Uterus (tissue), 4 donors: ENCODE measurements around the gene STX4. TPM values are rescaled to one million over a fixed set of nuclear protein-coding genes. Genes with fewer than 3 reads are reported as not detected.

Source experiments
- DNase-seq, 2 donors: peaks; one replicate each; pipeline ENCODE4 v3.0.0-alpha.2; 2019 to 2020
- H3K27ac ChIP-seq, 2 donors: fragments of 200-600 bp; sonication (generic); 1 replicate in 1 of 2; 2 replicates in 1 of 2; pipeline ENCODE4 v1.5.1; 2016 to 2018
- H3K27me3 ChIP-seq, 2 donors: fragments of 200-600 bp; sonication (generic); one replicate each; pipeline ENCODE4 v1.5.1; 2018 to 2019; ENCODE audit warnings: control low read depth in 1 of 2
- H3K36me3 ChIP-seq, 2 donors: fragments of 200-600 bp; sonication (generic); one replicate each; pipeline ENCODE4 v1.5.1; 2019; ENCODE audit warnings: control low read depth in 1 of 2
- H3K4me1 ChIP-seq, 2 donors: fragments of 200-600 bp; sonication (generic); one replicate each; pipeline ENCODE4 v1.5.1; 2018 to 2019; ENCODE audit warnings: control low read depth in 1 of 2
- H3K4me3 ChIP-seq, 2 donors: fragments of 200-600 bp; sonication (generic); 1 replicate in 1 of 2; 2 replicates in 1 of 2; pipeline ENCODE4 v1.5.1; 2018 to 2019; ENCODE audit warnings: mild to moderate bottlenecking in 1 of 2
- H3K9me3 ChIP-seq, 2 donors: fragments of 200-600 bp; sonication (generic); one replicate each; pipeline ENCODE4 v1.5.1; 2019; ENCODE audit warnings: control low read depth in 1 of 2
- POLR2A ChIP-seq, 2 donors: fragments of 450-650 bp; IDR thresholded peaks; one replicate each; pipeline ENCODE4 v1.6.1; 2016; ENCODE audit warnings: antibody characterized with exemption in 2 of 2, mild to moderate bottlenecking in 1 of 2, moderate library complexity in 1 of 2
- intact Hi-C: fragments of 100-400 bp; cut with DNase I; formaldehyde crosslinking; loops from one replicate; pipeline ENCODE4 v1.15.1; 2023; ENCODE audit warnings: low total_unique reads
- total RNA-seq, 4 donors: library from RNA; depleted of rRNA in 3 of 4; stranded (reverse); fragments of >200 nt in 3 of 4; gene quantifications; one replicate each; pipeline versions ENCODE4 v1.1.0 to v1.2.4, GENCODE V29; 2014 to 2023
- TF ChIP-seq, protein P1 (sequence below), 4 experiments: fragments of 200-600 bp in 2 of 4; fragments of 450-650 bp in 2 of 4; sonication (generic) in 2 of 4; IDR thresholded peaks; one replicate each; pipeline ENCODE4 v1.5.1; 2016 to 2019; ENCODE audit warnings: antibody characterized with exemption in 4 of 4, mild to moderate bottlenecking in 2 of 4, moderate library complexity in 1 of 4
- donor health status: DM: yes; HTN: yes; CAD: no.

STX4 gene, protein sequence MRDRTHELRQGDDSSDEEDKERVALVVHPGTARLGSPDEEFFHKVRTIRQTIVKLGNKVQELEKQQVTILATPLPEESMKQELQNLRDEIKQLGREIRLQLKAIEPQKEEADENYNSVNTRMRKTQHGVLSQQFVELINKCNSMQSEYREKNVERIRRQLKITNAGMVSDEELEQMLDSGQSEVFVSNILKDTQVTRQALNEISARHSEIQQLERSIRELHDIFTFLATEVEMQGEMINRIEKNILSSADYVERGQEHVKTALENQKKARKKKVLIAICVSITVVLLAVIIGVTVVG
- 100 to 1,000 TPM in 1 of 4 donors, 10 to 100 TPM in 3; 26.2 to 114 (median 85.1) TPM for total RNA-seq

DNA sequence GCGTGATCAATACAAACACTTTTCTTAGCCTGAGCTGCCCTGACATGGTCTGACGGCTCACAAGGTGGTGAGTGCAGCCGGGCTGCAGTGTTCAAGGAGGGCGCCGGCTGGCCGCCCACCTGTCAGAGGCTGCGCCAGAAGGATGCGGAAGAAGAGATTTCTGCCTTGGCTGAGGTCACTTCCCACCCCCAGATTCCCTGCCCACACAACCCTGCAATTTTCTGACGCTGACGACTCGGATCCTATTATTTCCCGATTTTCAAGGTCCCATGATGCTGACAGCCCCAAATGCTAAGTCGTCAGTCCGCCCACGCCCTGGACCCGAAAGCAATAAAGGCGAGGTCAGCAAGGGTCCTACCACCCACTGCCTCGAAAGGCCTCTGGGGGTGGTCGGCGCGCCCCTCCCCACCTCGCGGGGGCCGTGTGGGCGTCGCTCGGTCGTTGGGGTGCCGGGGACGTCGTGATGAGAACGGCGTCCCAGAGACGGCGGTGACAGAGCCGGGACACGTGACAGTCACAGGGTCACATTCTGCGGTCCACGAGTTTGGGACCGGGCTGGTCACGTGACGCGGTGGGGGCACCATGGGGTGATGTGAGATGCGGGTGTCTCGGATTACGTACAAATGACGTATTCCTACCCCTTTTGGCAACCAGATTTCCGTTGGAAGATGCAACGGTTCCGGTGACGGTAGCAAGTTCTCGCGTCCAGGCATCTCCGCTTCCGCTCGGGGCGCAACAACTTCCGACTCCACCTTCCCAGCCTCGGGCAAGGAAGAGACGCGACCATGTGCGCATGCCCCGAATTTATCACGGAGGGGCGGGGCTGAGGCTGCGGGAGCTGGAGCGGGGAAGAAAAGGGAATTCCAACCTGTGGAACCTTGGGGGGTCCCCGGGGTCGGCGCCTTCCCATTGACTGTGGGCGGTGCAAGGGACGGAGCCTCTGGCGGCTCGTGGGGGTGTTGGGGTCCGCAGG, at the start of gene STX4:
STX4 (plus strand) TSS at position 823 of the 973 bp plus-strand sequence. CDS start 248 bp downstream, outside the sequence.
- intact Hi-C loops, result no loop called here
- Histone ChIP-seq H3K27me3 (no peaks in the 10 kb centered on the region), H3K36me3 (no peaks in the 10 kb centered on the region), H3K4me1 (peaks cover 6% of the 10 kb centered on the region in 2 donors), H3K9me3 (no peaks in the 10 kb centered on the region), H3K27ac (peak within 1 kb of the TSS; percentile 95), H3K4me3 (peak within 1 kb of the TSS; percentile 85 to 100)
- TF ChIP-seq, protein P1, sequence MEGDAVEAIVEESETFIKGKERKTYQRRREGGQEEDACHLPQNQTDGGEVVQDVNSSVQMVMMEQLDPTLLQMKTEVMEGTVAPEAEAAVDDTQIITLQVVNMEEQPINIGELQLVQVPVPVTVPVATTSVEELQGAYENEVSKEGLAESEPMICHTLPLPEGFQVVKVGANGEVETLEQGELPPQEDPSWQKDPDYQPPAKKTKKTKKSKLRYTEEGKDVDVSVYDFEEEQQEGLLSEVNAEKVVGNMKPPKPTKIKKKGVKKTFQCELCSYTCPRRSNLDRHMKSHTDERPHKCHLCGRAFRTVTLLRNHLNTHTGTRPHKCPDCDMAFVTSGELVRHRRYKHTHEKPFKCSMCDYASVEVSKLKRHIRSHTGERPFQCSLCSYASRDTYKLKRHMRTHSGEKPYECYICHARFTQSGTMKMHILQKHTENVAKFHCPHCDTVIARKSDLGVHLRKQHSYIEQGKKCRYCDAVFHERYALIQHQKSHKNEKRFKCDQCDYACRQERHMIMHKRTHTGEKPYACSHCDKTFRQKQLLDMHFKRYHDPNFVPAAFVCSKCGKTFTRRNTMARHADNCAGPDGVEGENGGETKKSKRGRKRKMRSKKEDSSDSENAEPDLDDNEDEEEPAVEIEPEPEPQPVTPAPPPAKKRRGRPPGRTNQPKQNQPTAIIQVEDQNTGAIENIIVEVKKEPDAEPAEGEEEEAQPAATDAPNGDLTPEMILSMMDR (IDR thresholded peaks at IDR 0.05), result peak in 2 of 4 experiments; percentile 15 to 20
- peak; percentile 47 to 62 for TF ChIP-seq POLR2A (IDR thresholded peaks at IDR 0.05)
- DNase-seq, result peak; percentile 98 to 99

DNA sequence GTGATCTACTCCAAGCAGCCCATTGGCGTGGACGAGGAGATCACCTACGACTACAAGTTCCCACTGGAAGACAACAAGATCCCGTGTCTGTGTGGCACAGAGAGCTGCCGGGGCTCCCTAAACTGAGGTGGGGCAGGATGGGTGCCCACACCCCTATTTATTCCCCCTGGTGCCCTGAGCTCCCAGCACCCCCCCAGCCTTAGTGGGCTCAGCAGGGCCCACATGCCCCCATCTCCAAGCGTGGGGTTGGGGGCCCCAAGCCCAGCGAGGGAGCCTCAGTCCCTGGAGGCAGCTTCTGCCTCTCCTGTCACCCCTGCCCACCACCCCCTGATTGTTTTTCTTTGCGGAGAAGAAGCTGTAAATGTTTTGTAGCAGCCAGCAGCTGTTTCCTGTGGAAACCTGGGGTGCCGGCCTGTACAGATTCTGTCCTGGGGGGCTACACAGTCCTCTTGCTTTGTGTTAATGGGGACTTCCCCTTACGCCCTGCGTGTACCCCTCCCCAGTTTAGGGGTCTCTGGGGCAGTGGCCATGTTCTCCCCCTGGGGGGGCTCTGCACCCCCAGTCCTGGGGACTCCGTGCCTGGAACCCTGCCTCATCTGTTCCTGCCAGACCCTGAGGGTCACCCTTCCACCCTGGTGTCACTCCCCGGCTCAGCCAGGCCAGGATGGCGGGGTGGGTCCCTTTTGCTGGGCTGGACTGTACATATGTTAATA, 49.3 kb upstream of the STX4 start:
- no peak overlapping the region for H3K27ac ChIP-seq
- H3K27me3 ChIP-seq, result no peaks in the 10 kb centered on the region
- intact Hi-C loops, result loop anchor here (10.0 kb wide), 1 partner anchor 461 kb away; the partner anchor contains the start of gene ZNF843

DNA sequence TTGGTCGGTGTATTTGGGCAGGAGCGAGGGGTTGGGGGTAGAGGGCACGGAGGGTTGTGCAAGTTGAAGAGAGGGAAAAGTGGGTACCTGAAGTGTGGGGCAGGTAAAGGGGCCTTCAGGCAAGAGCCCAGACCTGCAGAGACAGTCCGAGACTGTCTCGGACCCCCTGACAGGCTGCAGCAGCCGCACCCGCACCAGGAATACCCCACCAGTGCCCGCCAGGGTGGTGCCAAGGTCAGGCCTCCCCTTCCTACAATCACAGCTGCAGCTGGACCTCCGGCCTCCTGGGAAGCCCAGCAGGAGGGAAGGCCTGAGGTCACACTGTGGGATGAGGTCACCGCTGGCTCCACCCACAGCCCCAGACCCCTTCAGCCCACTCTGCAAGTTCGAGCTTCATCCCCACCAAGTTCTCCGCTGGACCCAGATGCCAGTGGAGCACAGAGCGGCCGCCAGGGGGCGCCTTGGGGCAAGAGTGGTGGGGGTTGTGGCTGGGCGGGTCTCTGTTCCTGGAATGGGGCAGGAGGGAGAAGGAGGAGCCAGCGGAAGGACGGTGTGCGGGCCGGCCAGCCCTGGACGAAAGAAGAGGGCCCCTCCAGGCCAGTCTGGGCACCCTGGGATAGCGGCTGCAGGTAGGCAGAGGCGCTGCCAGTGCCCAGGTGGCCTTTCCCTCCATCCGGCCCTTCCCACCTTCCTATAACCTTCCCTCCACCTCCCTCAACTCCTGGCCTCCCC, 48.5 kb upstream of the STX4 start, which contains the start of gene HSD3B7:
HSD3B7 (plus strand) TSS at position 539 of the 732 bp plus-strand sequence. CDS start 452 bp downstream, outside the sequence.
- DNase-seq, result peak; percentile 90 to 92
- H3K4me1 ChIP-seq, result peaks cover 0 to 7% of the 10 kb centered on the region in 2 donors
- H3K36me3 ChIP-seq, result no peaks in the 10 kb centered on the region
- peak within 1 kb of the TSS; percentile 67 to 71 for H3K27ac ChIP-seq
- no peaks in the 10 kb centered on the region for H3K9me3 ChIP-seq
- peak within 1 kb of the TSS; percentile 33 to 46 for H3K4me3 ChIP-seq
- no peaks in the 10 kb centered on the region for H3K27me3 ChIP-seq
- TF ChIP-seq, protein P1 (IDR thresholded peaks at IDR 0.05), result peak; percentile 95 to 98 (median 96)
- peak in 1 of 2 donors; percentile 28 for TF ChIP-seq POLR2A (IDR thresholded peaks at IDR 0.05)
- intact Hi-C loops, result loop anchor here (10.0 kb wide), 1 partner anchor 460 kb away; the partner anchor contains the start of gene ZNF843

More for the DNA sequence above, 49.3 kb upstream of the STX4 start:
- no peaks in the 10 kb centered on the region for H3K9me3 ChIP-seq
- H3K36me3 ChIP-seq, result no peaks in the 10 kb centered on the region
- DNase-seq, result no peak
- H3K4me3 ChIP-seq, result no peak overlapping the region
- H3K4me1 ChIP-seq, result peaks cover 0 to 7% of the 10 kb centered on the region in 2 donors
- TF ChIP-seq POLR2A (IDR thresholded peaks at IDR 0.05), result no peak
- TF ChIP-seq, protein P1 (IDR thresholded peaks at IDR 0.05), result no peak

DNA sequence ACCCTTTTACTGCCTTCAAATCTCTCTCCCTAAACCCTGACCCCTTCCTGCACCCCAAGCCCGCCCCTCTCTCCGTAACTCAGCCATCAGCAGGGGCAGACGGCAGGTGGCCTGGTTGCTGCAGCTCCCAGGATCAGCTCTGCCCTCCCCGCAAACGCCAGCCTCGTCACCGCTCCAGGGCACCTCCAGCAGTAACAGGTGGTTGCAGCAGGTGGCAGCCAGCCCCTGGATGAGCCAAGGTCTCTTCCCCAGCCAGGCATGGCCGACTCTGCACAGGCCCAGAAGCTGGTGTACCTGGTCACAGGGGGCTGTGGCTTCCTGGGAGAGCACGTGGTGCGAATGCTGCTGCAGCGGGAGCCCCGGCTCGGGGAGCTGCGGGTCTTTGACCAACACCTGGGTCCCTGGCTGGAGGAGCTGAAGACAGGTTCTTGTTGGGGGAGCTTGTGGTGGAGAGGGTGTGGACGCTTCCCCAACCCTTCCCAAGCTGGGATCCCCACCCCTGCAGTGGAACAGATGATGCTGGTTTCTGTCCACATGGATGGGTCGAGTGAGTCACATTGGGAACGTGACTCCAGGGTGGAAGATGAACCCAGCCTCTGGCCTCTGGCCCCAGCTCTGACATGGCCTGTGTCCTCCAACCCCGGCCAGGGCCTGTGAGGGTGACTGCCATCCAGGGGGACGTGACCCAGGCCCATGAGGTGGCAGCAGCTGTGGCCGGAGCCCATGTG, 47.8 kb upstream of the STX4 start:
- TF ChIP-seq POLR2A (IDR thresholded peaks at IDR 0.05), result no peak
- TF ChIP-seq, protein P1 (IDR thresholded peaks at IDR 0.05), result peak in 1 of 4 experiments; percentile 13
- intact Hi-C loops, result loop anchor here (10.0 kb wide), 1 partner anchor 459 kb away; the partner anchor contains the start of gene ZNF843
- Histone ChIP-seq H3K4me3 (peak overlapping the region; percentile 33 to 46), H3K27me3 (no peaks in the 10 kb centered on the region), H3K9me3 (no peaks in the 10 kb centered on the region), H3K4me1 (peaks cover 0 to 7% of the 10 kb centered on the region in 2 donors), H3K36me3 (no peaks in the 10 kb centered on the region), H3K27ac (peak overlapping the region; percentile 67 to 71)
- DNase-seq, result peak; percentile 31 to 37
